Measurements from ENCODE around the gene ACTL9. TPM values are rescaled to one million over a fixed set of nuclear protein-coding genes. Genes with fewer than 3 reads are reported as not detected.

Gene ACTL9
- total and polyA plus RNA-seq, 2 experiments from 2014 or later = not detected

DNA sequence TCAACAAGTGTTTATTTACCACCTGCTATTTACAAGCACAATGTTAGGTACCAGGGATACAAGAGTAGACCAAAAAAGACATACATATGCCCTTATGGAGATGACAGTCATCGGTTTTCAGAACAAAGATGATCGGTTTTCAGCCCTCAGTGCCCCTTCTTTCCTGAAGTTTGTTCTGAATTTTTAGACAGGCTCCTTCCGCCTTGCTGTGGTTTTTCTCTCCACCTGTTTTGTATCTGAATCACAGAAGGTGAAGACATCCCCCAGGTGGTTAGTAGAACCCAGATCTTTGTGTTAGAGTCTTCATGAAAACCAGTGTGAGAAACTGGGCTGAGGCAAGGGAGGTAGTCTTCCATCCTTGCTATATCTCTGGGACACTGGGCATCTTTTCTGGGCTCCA is 23.5 kb downstream of the ACTL9 start:
- peaks cover 29% of the 10 kb centered on the region for H3K36me3 Mint-ChIP-seq (ENCODE audit: low read depth)
- no peak overlapping the region for H2AFZ ChIP-seq
- no peak for TF ChIP-seq ZNF114 (CRISPR knock-in tag; IDR thresholded peaks at IDR 0.05)
- TF ChIP-seq, protein P1, sequence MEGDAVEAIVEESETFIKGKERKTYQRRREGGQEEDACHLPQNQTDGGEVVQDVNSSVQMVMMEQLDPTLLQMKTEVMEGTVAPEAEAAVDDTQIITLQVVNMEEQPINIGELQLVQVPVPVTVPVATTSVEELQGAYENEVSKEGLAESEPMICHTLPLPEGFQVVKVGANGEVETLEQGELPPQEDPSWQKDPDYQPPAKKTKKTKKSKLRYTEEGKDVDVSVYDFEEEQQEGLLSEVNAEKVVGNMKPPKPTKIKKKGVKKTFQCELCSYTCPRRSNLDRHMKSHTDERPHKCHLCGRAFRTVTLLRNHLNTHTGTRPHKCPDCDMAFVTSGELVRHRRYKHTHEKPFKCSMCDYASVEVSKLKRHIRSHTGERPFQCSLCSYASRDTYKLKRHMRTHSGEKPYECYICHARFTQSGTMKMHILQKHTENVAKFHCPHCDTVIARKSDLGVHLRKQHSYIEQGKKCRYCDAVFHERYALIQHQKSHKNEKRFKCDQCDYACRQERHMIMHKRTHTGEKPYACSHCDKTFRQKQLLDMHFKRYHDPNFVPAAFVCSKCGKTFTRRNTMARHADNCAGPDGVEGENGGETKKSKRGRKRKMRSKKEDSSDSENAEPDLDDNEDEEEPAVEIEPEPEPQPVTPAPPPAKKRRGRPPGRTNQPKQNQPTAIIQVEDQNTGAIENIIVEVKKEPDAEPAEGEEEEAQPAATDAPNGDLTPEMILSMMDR (conservative IDR thresholded peaks at IDR 0.05; ENCODE audit: low read depth in 2 of 2) = no peak
- no peak for TF ChIP-seq POLR2AphosphoS5 (IDR thresholded peaks at IDR 0.05; ENCODE audit: low read depth)
- no peak for TF ChIP-seq STAT1 (IDR thresholded peaks at IDR 0.05; ENCODE audit: unreplicated experiment)
- no peak for TF ChIP-seq EZH2 (IDR thresholded peaks at IDR 0.05; ENCODE audit: low read depth, unreplicated experiment)
- TF ChIP-seq NANOG (IDR thresholded peaks at IDR 0.05; ENCODE audit: borderline replicate concordance) = no peak
- no peak for TF ChIP-seq EZH2phosphoT487 (IDR thresholded peaks at IDR 0.05; ENCODE audit: unreplicated experiment)
- TF ChIP-seq CREB1 (CRISPR knock-in tag; IDR thresholded peaks at IDR 0.05; ENCODE audit: low read depth) = no peak
- TF ChIP-seq, protein P2, sequence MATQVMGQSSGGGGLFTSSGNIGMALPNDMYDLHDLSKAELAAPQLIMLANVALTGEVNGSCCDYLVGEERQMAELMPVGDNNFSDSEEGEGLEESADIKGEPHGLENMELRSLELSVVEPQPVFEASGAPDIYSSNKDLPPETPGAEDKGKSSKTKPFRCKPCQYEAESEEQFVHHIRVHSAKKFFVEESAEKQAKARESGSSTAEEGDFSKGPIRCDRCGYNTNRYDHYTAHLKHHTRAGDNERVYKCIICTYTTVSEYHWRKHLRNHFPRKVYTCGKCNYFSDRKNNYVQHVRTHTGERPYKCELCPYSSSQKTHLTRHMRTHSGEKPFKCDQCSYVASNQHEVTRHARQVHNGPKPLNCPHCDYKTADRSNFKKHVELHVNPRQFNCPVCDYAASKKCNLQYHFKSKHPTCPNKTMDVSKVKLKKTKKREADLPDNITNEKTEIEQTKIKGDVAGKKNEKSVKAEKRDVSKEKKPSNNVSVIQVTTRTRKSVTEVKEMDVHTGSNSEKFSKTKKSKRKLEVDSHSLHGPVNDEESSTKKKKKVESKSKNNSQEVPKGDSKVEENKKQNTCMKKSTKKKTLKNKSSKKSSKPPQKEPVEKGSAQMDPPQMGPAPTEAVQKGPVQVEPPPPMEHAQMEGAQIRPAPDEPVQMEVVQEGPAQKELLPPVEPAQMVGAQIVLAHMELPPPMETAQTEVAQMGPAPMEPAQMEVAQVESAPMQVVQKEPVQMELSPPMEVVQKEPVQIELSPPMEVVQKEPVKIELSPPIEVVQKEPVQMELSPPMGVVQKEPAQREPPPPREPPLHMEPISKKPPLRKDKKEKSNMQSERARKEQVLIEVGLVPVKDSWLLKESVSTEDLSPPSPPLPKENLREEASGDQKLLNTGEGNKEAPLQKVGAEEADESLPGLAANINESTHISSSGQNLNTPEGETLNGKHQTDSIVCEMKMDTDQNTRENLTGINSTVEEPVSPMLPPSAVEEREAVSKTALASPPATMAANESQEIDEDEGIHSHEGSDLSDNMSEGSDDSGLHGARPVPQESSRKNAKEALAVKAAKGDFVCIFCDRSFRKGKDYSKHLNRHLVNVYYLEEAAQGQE (IDR thresholded peaks at IDR 0.05; ENCODE audit: unreplicated experiment) = no peak
- no peak for TF ChIP-seq JUNB (IDR thresholded peaks at IDR 0.05; ENCODE audit: unreplicated experiment)
- TF ChIP-seq, protein P3, sequence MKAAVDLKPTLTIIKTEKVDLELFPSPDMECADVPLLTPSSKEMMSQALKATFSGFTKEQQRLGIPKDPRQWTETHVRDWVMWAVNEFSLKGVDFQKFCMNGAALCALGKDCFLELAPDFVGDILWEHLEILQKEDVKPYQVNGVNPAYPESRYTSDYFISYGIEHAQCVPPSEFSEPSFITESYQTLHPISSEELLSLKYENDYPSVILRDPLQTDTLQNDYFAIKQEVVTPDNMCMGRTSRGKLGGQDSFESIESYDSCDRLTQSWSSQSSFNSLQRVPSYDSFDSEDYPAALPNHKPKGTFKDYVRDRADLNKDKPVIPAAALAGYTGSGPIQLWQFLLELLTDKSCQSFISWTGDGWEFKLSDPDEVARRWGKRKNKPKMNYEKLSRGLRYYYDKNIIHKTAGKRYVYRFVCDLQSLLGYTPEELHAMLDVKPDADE (IDR thresholded peaks at IDR 0.05) = no peak
- TF ChIP-seq, protein P4, sequence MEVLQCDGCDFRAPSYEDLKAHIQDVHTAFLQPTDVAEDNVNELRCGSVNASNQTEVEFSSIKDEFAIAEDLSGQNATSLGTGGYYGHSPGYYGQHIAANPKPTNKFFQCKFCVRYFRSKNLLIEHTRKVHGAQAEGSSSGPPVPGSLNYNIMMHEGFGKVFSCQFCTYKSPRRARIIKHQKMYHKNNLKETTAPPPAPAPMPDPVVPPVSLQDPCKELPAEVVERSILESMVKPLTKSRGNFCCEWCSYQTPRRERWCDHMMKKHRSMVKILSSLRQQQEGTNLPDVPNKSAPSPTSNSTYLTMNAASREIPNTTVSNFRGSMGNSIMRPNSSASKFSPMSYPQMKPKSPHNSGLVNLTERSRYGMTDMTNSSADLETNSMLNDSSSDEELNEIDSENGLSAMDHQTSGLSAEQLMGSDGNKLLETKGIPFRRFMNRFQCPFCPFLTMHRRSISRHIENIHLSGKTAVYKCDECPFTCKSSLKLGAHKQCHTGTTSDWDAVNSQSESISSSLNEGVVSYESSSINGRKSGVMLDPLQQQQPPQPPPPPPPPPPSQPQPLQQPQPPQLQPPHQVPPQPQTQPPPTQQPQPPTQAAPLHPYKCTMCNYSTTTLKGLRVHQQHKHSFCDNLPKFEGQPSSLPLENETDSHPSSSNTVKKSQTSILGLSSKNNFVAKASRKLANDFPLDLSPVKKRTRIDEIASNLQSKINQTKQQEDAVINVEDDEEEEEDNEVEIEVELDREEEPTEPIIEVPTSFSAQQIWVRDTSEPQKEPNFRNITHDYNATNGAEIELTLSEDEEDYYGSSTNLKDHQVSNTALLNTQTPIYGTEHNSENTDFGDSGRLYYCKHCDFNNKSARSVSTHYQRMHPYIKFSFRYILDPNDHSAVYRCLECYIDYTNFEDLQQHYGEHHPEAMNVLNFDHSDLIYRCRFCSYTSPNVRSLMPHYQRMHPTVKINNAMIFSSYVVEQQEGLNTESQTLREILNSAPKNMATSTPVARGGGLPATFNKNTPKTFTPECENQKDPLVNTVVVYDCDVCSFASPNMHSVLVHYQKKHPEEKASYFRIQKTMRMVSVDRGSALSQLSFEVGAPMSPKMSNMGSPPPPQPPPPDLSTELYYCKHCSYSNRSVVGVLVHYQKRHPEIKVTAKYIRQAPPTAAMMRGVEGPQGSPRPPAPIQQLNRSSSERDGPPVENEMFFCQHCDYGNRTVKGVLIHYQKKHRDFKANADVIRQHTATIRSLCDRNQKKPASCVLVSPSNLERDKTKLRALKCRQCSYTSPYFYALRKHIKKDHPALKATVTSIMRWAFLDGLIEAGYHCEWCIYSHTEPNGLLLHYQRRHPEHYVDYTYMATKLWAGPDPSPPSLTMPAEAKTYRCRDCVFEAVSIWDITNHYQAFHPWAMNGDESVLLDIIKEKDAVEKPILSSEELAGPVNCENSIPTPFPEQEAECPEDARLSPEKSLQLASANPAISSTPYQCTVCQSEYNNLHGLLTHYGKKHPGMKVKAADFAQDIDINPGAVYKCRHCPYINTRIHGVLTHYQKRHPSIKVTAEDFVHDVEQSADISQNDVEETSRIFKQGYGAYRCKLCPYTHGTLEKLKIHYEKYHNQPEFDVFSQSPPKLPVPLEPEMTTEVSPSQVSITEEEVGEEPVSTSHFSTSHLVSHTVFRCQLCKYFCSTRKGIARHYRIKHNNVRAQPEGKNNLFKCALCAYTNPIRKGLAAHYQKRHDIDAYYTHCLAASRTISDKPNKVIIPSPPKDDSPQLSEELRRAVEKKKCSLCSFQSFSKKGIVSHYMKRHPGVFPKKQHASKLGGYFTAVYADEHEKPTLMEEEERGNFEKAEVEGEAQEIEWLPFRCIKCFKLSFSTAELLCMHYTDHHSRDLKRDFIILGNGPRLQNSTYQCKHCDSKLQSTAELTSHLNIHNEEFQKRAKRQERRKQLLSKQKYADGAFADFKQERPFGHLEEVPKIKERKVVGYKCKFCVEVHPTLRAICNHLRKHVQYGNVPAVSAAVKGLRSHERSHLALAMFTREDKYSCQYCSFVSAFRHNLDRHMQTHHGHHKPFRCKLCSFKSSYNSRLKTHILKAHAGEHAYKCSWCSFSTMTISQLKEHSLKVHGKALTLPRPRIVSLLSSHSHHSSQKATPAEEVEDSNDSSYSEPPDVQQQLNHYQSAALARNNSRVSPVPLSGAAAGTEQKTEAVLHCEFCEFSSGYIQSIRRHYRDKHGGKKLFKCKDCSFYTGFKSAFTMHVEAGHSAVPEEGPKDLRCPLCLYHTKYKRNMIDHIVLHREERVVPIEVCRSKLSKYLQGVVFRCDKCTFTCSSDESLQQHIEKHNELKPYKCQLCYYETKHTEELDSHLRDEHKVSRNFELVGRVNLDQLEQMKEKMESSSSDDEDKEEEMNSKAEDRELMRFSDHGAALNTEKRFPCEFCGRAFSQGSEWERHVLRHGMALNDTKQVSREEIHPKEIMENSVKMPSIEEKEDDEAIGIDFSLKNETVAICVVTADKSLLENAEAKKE (CRISPR knock-in tag; IDR thresholded peaks at IDR 0.05) = no peak
- no peak for TF ChIP-seq ZNF331 (CRISPR knock-in tag; IDR thresholded peaks at IDR 0.05; ENCODE audit: low read depth)
- H3K4me1 ChIP-seq (ENCODE audit: insufficient read depth) = no peaks in the 10 kb centered on the region
- no peaks in the 10 kb centered on the region for H3F3A ChIP-seq (replicated peaks; ENCODE audit: low read depth)
- no peak overlapping the region for H3K4me3 ChIP-seq
- no peaks in the 10 kb centered on the region for H3K4me1 Mint-ChIP-seq
- H3K27ac Mint-ChIP-seq = no peak overlapping the region
- no peaks in the 10 kb centered on the region for H3K9me2 ChIP-seq (ENCODE audit: insufficient read depth)
- no peaks in the 10 kb centered on the region for H4K20me1 ChIP-seq (replicated peaks; ENCODE audit: insufficient read depth)
- no peak overlapping the region for H3K4me3 Mint-ChIP-seq
- peaks cover 11% of the 10 kb centered on the region for H3K27me3 Mint-ChIP-seq (ENCODE audit: insufficient read depth, low read depth, poor library complexity)
- ATAC-seq (no peak), DNase-seq (ENCODE audit: low spot score) (no peak)
- H3K9me3 Mint-ChIP-seq = peaks cover 84% of the 10 kb centered on the region
- no peaks in the 10 kb centered on the region for H3K79me2 ChIP-seq (replicated peaks; ENCODE audit: insufficient read depth)
- H3K27me3 ChIP-seq (ENCODE audit: insufficient read depth) = no peaks in the 10 kb centered on the region
- H3K4me2 ChIP-seq = no peak overlapping the region
- H3K27ac ChIP-seq (ENCODE audit: low read depth) = no peak overlapping the region
- H3K36me3 ChIP-seq (ENCODE audit: insufficient read depth) = no peaks in the 10 kb centered on the region
